Ovary (tissue), 9 donors: ENCODE measurements around the gene IL1RAPL2. TPM values are rescaled to one million over a fixed set of nuclear protein-coding genes. Genes with fewer than 3 reads are reported as not detected.

Source experiments
- DNase-seq, 5 donors: peaks; one replicate each; pipeline ENCODE4 v3.0.0-alpha.2; 2019 to 2020
- H3K27ac ChIP-seq, 2 donors: fragments of 200-600 bp; one replicate each; pipeline versions ENCODE4 v1.5.1 to v1.8.0; 2019 to 2022
- H3K27me3 ChIP-seq: fragments of 200-600 bp; one replicate; pipeline ENCODE4 v1.8.0; 2022
- H3K36me3 ChIP-seq: fragments of 200-600 bp; sonication (generic); one replicate; pipeline ENCODE4 v1.5.1; 2019
- H3K4me1 ChIP-seq: one replicate; pipeline ENCODE4 v1.8.1; 2013; ENCODE audit warnings: mild to moderate bottlenecking, moderate library complexity; ENCODE audit not compliant: insufficient read depth
- H3K4me3 ChIP-seq: fragments of 200-600 bp; sonication (generic); one replicate; pipeline ENCODE4 v1.5.1; 2017
- H3K9me3 ChIP-seq, 2 donors: fragments of 200-600 bp in 1 of 2; sonication (generic) in 1 of 2; one replicate each; pipeline versions ENCODE4 v1.5.1 to v1.8.1; 2013 to 2019; ENCODE audit warnings: mild to moderate bottlenecking in 1 of 2, moderate library complexity in 1 of 2
- CTCF ChIP-seq, 3 donors: fragments of 450-650 bp in 2 of 3; fragments of 200-600 bp in 1 of 3; IDR thresholded peaks; one replicate each; pipeline versions ENCODE4 v1.5.1 to v1.8.0; 2016 to 2022; ENCODE audit warnings: antibody characterized with exemption in 3 of 3, mild to moderate bottlenecking in 1 of 3
- EP300 ChIP-seq: sonication (generic); formaldehyde crosslinking; IDR thresholded peaks from one replicate; pipeline ENCODE4 v1.6.1; 2017; ENCODE audit warnings: antibody characterized with exemption
- POLR2A ChIP-seq: fragments of 450-650 bp; IDR thresholded peaks from one replicate; pipeline ENCODE4 v1.6.1; 2017; ENCODE audit warnings: antibody characterized with exemption, mild to moderate bottlenecking, moderate library complexity
- WGBS, 3 donors: extraction: QIAGEN DNeasy Blood & Tissue Kit in 1 of 3; methylation state at CpG; one replicate each; pipeline versions ENCODE4 v1.1.5 to v1.1.7; 2013 to 2017; 5-methylcytosine and 5-hydroxymethylcytosine counted together
- intact Hi-C, 4 donors: fragments of 100-400 bp; cut with DNase I; formaldehyde crosslinking; loops; one replicate each; pipeline versions ENCODE4 v1.11.0 to v1.15.1; 2022 to 2023
- polyA plus RNA-seq, 2 donors: library from polyadenylated mRNA; stranded (reverse); fragments of 200-250 nt in 1 of 2; fragments of 350-450 nt in 1 of 2; fragmentation: Illumina TruSeq in 1 of 2; extraction: RNeasy Lipid Tissue Mini Kit (QIAGEN cat#74804) in 1 of 2; gene quantifications; one replicate each; pipeline ENCODE4 v1.2.3, GENCODE V29; 2013 to 2014
- total RNA-seq, 7 donors: library from RNA; depleted of rRNA in 2 of 7; stranded (reverse); fragments of >200 nt in 2 of 7; fragmentation: NEBNext Ultra II Directional in 3 of 7; extraction: Animal tissue kit (Norgen Biotek cat#: 25700) in 3 of 7; gene quantifications; one replicate each; pipeline versions ENCODE4 v1.1.0 to v1.2.4, GENCODE V29; 2016 to 2023
- donor health status: DM: no; HTN: no; CAD: no; lungs with moderate emphysema.
- donor health status: DM: no; HTN: no; CAD: no.
- donor health status: Bipolar disorder and iron deficiency.
- donor health status: DM: yes; HTN: yes; CAD: no.
- donor health status: DM: no; HTN: no; CAD: no.
- donor health status: DM: yes; HTN: yes; CAD: no.

IL1RAPL2 gene
- total and polyA plus RNA-seq, 9 donors: 0.08 to 1.1 (median 0.32) TPM; not detected in 3

- TF ChIP-seq EP300 (no peak), CTCF (IDR thresholded peaks at IDR 0.05) (no peak), POLR2A (no peak)
- H3K4me3 ChIP-seq: no peak overlapping the region
- no peaks in the 10 kb centered on the region for H3K27me3 ChIP-seq
- no peaks in the 10 kb centered on the region for H3K36me3 ChIP-seq
- H3K4me1 ChIP-seq: no peaks in the 10 kb centered on the region
- no peak for DNase-seq
- intact Hi-C loops: no loop called here
- no peaks in the 10 kb centered on the region for H3K9me3 ChIP-seq
- H3K27ac ChIP-seq: no peak overlapping the region
- 61 to 75% (median 63%) methylated on average over 2 of the region's 2 CpGs for WGBS, 3 donors
Measured at GRCh38 chrX:105168577-105168976, 602.6 kb downstream of the IL1RAPL2 start.

- Histone ChIP-seq H3K9me3 (no peaks in the 10 kb centered on the region), H3K4me1 (no peaks in the 10 kb centered on the region), H3K27ac (no peak overlapping the region), H3K36me3 (no peaks in the 10 kb centered on the region), H3K4me3 (no peak overlapping the region), H3K27me3 (no peaks in the 10 kb centered on the region)
- intact Hi-C loops: no loop called here
- TF ChIP-seq EP300: no peak
- TF ChIP-seq POLR2A: no peak
- no peak for TF ChIP-seq CTCF (IDR thresholded peaks at IDR 0.05)
- DNase-seq: no peak
- 83 to 90% (median 87%) methylated on average over 4 of the region's 4 CpGs for WGBS, 3 donors
Measured at GRCh38 chrX:105173071-105173470, 607.1 kb downstream of the IL1RAPL2 start.

- 76 to 79% (median 79%) methylated on average over 3 of the region's 3 CpGs for WGBS, 3 donors
- H3K27ac ChIP-seq: no peak overlapping the region
- H3K4me1 ChIP-seq: no peaks in the 10 kb centered on the region
- H3K27me3 ChIP-seq: no peaks in the 10 kb centered on the region
- H3K9me3 ChIP-seq: no peaks in the 10 kb centered on the region
- no peaks in the 10 kb centered on the region for H3K36me3 ChIP-seq
- no peak for DNase-seq
- intact Hi-C loops: no loop called here
- H3K4me3 ChIP-seq: no peak overlapping the region
- no peak for TF ChIP-seq CTCF (IDR thresholded peaks at IDR 0.05)
- TF ChIP-seq EP300: no peak
- no peak for TF ChIP-seq POLR2A
Measured at GRCh38 chrX:105179644-105180043, 613.6 kb downstream of the IL1RAPL2 start.

- Histone ChIP-seq H3K27me3 (no peaks in the 10 kb centered on the region), H3K9me3 (no peaks in the 10 kb centered on the region), H3K36me3 (no peaks in the 10 kb centered on the region), H3K4me1 (no peaks in the 10 kb centered on the region), H3K27ac (no peak overlapping the region), H3K4me3 (no peak overlapping the region)
- TF ChIP-seq EP300: no peak
- TF ChIP-seq CTCF (IDR thresholded peaks at IDR 0.05): no peak
- no peak for TF ChIP-seq POLR2A
- intact Hi-C loops: no loop called here
- 80 to 83% (median 81%) methylated on average over 8 of the region's 8 CpGs for WGBS, 3 donors
- no peak for DNase-seq
Measured at GRCh38 chrX:105189093-105189492, 623.1 kb downstream of the IL1RAPL2 start.
